Caco-2 (cell line): Measurements from ENCODE around the gene SMIM35. TPM values are rescaled to one million over a fixed set of nuclear protein-coding genes. Genes with fewer than 3 reads are reported as not detected.

ENCODE experiments used
- BruUV-seq: library from RNA; stranded (reverse); fragments of 400-500 nt; replicated peaks from 2 replicates; lab custom pipeline; 2021; lab: Mats Ljungman, UMichigan
- CTCF ChIA-PET: fragments of 300-600 bp; sonication (Branson Sonifier 250); formaldehyde crosslinking; loops from one replicate; lab custom pipeline; 2022; ENCODE audit warnings: antibody characterized with exemption; lab: Charles Lee
- POLR2A ChIA-PET: fragments of 300-600 bp; sonication (Branson Sonifier 250); formaldehyde crosslinking; loops from one replicate; lab custom pipeline; 2022; ENCODE audit warnings: antibody characterized with exemption; lab: Charles Lee
- DNase-seq, 2 experiments: peaks; one replicate each; pipeline versions ENCODE4 v3.0.0 to v3.0.0-alpha.2; 2020 to 2022
- H3K27me3 ChIP-seq: replicated peaks from 2 replicates; pipeline ENCODE4 v1.6.0; 2011; ENCODE audit warnings: low read length; ENCODE audit not compliant: control insufficient read depth, insufficient read depth
- H3K36me3 ChIP-seq: 2 replicates; pipeline ENCODE4 v1.5.1; 2011; ENCODE audit warnings: low read length; ENCODE audit not compliant: control insufficient read depth, insufficient read depth
- H3K4me1 ChIP-seq: fragments of 250-450 bp; sonication (Bioruptor Pico); 2 replicates; pipeline ENCODE4 v1.5.1; 2020; ENCODE audit warnings: mild to moderate bottlenecking
- H3K4me3 ChIP-seq: 2 replicates; pipeline ENCODE4 v1.5.1; 2011; ENCODE audit warnings: low read depth, mild to moderate bottlenecking, control low read depth, low read length
- H3K9me3 ChIP-seq: fragments of 250-450 bp; sonication (Bioruptor Pico); 2 replicates; pipeline ENCODE4 v1.5.1; 2020; ENCODE audit warnings: mild to moderate bottlenecking, moderate library complexity
- H3K27ac Mint-ChIP-seq: one replicate; pipeline ENCODE4 v1.8.0; 2022; ENCODE audit warnings: mixed read lengths; ENCODE audit not compliant: unreplicated experiment
- H3K27me3 Mint-ChIP-seq: one replicate; pipeline ENCODE4 v1.8.0; 2022; ENCODE audit warnings: mixed read lengths; ENCODE audit not compliant: insufficient read depth, unreplicated experiment
- H3K36me3 Mint-ChIP-seq: one replicate; pipeline ENCODE4 v1.8.0; 2022; ENCODE audit warnings: mild to moderate bottlenecking, mixed read lengths; ENCODE audit not compliant: insufficient read depth, unreplicated experiment
- H3K4me1 Mint-ChIP-seq: one replicate; pipeline ENCODE4 v1.8.0; 2022; ENCODE audit warnings: low read depth, mixed read lengths; ENCODE audit not compliant: unreplicated experiment
- H3K4me3 Mint-ChIP-seq: one replicate; pipeline ENCODE4 v1.8.0; 2022; ENCODE audit warnings: mild to moderate bottlenecking, moderate library complexity, mixed read lengths; ENCODE audit not compliant: unreplicated experiment
- H3K9me3 Mint-ChIP-seq: one replicate; pipeline ENCODE4 v1.8.0; 2022; ENCODE audit warnings: mixed read lengths; ENCODE audit not compliant: unreplicated experiment
- intact Hi-C: fragments of 100-400 bp; cut with micrococcal nuclease; formaldehyde crosslinking; loops from one replicate; pipeline ENCODE4 v1.10.0; 2022; ENCODE audit not compliant: unreplicated experiment
- total RNA-seq: library from RNA; stranded (reverse); gene quantifications from 2 replicates; pipeline ENCODE4 v1.2.3, GENCODE V29; 2022
- TF ChIP-seq, protein P1 (sequence below), 2 experiments: fragments of 200-600 bp in 1 of 2; IDR thresholded peaks; 1 replicate in 1 of 2; 2 replicates in 1 of 2; pipeline versions ENCODE4 v1.5.1 to v1.8.0; 2011 to 2022; ENCODE audit warnings: antibody characterized with exemption in 1 of 2, control low read depth in 1 of 2, inconsistent platforms in 1 of 2, low read depth in 1 of 2, low read length in 1 of 2, mild to moderate bottlenecking in 1 of 2, moderate library complexity in 1 of 2; ENCODE audit not compliant: insufficient read depth in 1 of 2, severe bottlenecking in 1 of 2, unreplicated experiment in 1 of 2

The SMIM35 gene
- total RNA-seq, 1 experiment from 2014 or later = not detected

- TF ChIP-seq, protein P1, sequence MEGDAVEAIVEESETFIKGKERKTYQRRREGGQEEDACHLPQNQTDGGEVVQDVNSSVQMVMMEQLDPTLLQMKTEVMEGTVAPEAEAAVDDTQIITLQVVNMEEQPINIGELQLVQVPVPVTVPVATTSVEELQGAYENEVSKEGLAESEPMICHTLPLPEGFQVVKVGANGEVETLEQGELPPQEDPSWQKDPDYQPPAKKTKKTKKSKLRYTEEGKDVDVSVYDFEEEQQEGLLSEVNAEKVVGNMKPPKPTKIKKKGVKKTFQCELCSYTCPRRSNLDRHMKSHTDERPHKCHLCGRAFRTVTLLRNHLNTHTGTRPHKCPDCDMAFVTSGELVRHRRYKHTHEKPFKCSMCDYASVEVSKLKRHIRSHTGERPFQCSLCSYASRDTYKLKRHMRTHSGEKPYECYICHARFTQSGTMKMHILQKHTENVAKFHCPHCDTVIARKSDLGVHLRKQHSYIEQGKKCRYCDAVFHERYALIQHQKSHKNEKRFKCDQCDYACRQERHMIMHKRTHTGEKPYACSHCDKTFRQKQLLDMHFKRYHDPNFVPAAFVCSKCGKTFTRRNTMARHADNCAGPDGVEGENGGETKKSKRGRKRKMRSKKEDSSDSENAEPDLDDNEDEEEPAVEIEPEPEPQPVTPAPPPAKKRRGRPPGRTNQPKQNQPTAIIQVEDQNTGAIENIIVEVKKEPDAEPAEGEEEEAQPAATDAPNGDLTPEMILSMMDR (IDR thresholded peaks at IDR 0.05; ENCODE audit: insufficient read depth in 1 of 2, low read depth in 1 of 2, low read length in 1 of 2, severe bottlenecking in 1 of 2, unreplicated experiment in 1 of 2) = no peak
- H3K27ac Mint-ChIP-seq = peak overlapping the region; percentile 4
- no peaks in the 10 kb centered on the region for H3K27me3 ChIP-seq
- no peak overlapping the region for H3K4me3 ChIP-seq
- H3K4me1 ChIP-seq = peaks cover 29% of the 10 kb centered on the region
- ChIA-PET POLR2A (no interaction called here), CTCF (no interaction called here)
- BruUV-seq = no TSS peak
- peaks cover 11% of the 10 kb centered on the region for H3K36me3 ChIP-seq
- no peak overlapping the region for H3K4me3 Mint-ChIP-seq
- peaks cover 34% of the 10 kb centered on the region for H3K4me1 Mint-ChIP-seq
- peaks cover 26% of the 10 kb centered on the region for H3K9me3 ChIP-seq
- H3K36me3 Mint-ChIP-seq = peaks cover 38% of the 10 kb centered on the region
- intact Hi-C loops = no loop called here
- DNase-seq = no peak
- H3K27me3 Mint-ChIP-seq = no peaks in the 10 kb centered on the region
- peaks cover 12% of the 10 kb centered on the region for H3K9me3 Mint-ChIP-seq
These were observed 3.7 kb downstream of the SMIM35 start for GRCh38 chr11:118082880-118083552.

GRCh38 chr11:118081241-118081958, 5.4 kb downstream of the SMIM35 start:
- intact Hi-C loops = no loop called here
- Mint-ChIP-seq H3K4me1 (peaks cover 49% of the 10 kb centered on the region), H3K36me3 (peaks cover 38% of the 10 kb centered on the region), H3K9me3 (no peaks in the 10 kb centered on the region), H3K27me3 (no peaks in the 10 kb centered on the region), H3K4me3 (no peak overlapping the region), H3K27ac (no peak overlapping the region)
- TF ChIP-seq, protein P1 (IDR thresholded peaks at IDR 0.05; ENCODE audit: insufficient read depth in 1 of 2, low read depth in 1 of 2, low read length in 1 of 2, severe bottlenecking in 1 of 2, unreplicated experiment in 1 of 2) = no peak
- ChIA-PET POLR2A (interaction anchor here (0.5 kb wide), 1 partner anchor 14 kb away, joined by 5 read pairs; no protein-coding TSS in a partner anchor), CTCF (no interaction called here)
- H3K4me1 ChIP-seq = peaks cover 41% of the 10 kb centered on the region
- peaks cover 9% of the 10 kb centered on the region for H3K36me3 ChIP-seq
- H3K4me3 ChIP-seq = no peak overlapping the region
- no peak for DNase-seq
- no TSS peak for BruUV-seq
- no peaks in the 10 kb centered on the region for H3K27me3 ChIP-seq
- peaks cover 12% of the 10 kb centered on the region for H3K9me3 ChIP-seq

DNA sequence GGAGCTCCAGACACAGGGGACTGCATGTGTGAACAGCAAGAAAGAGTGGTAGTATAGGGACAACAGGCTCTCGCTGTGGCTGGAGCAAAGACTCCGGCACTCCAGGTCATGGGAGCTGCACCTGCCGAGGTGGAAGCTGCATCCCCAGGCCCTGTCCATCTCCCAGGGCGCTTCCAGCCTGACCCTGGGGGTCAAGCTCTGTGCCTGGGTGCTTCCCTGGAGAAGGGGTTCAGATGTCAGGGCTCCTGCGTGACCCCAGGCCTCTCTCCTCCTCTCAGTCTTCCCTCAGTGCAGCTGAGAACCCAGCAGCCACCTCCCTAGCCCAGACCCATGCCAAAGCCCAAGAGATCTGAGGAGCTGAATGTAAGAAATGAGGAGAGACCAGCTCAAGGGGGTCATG, 6.5 kb downstream of the SMIM35 start:
- no peak overlapping the region for H3K4me3 ChIP-seq
- no TSS peak for BruUV-seq
- TF ChIP-seq, protein P1 (IDR thresholded peaks at IDR 0.05; ENCODE audit: insufficient read depth in 1 of 2, low read depth in 1 of 2, low read length in 1 of 2, severe bottlenecking in 1 of 2, unreplicated experiment in 1 of 2) = no peak
- H3K4me1 ChIP-seq = peaks cover 52% of the 10 kb centered on the region
- Mint-ChIP-seq H3K9me3 (no peaks in the 10 kb centered on the region), H3K27me3 (no peaks in the 10 kb centered on the region), H3K36me3 (peaks cover 31% of the 10 kb centered on the region), H3K4me3 (no peak overlapping the region), H3K27ac (no peak overlapping the region), H3K4me1 (peaks cover 54% of the 10 kb centered on the region)
- no peak for DNase-seq
- POLR2A ChIA-PET = no interaction called here
- intact Hi-C loops = no loop called here
- no peaks in the 10 kb centered on the region for H3K27me3 ChIP-seq
- peaks cover 6% of the 10 kb centered on the region; the same call in 1 of the 2 replicates for H3K9me3 ChIP-seq
- CTCF ChIA-PET = no interaction called here
- H3K36me3 ChIP-seq = peaks cover 5% of the 10 kb centered on the region
